Measurements from ENCODE around the gene TM4SF5.

Gene TM4SF5

DNA sequence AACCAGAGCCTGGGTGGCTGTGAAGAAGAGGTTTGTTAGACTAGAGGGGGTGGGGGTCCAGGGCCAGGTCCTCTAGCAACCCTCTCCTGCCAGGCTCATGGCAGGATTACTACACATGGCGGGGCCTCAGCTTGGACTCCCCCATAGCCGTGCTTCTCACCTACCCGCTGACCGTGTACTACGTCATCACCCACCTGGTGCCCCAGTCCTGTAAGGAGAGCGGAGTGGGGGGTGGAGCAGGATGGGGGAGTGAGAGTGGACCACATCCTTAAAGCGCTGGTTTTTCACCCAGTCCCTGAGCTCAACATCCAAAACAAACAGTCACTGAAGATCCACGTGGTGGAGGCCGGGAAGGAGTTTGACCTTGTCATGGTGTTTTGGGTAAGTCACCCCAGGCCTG lies 27.8 kb upstream of the TM4SF5 start:
- no peaks in the 10 kb centered on the region for H3K36me3 ChIP-seq (replicated peaks)
- H3K4me3 ChIP-seq (ENCODE audit: low read depth, low read length), result no peak overlapping the region
- in situ Hi-C loops (cut with HindIII; ENCODE audit: low pct_ligation_motif_present, low sequenced_read_pairs), result no loop called here
- DNase-seq, result no peak
- TF ChIP-seq, protein P1, sequence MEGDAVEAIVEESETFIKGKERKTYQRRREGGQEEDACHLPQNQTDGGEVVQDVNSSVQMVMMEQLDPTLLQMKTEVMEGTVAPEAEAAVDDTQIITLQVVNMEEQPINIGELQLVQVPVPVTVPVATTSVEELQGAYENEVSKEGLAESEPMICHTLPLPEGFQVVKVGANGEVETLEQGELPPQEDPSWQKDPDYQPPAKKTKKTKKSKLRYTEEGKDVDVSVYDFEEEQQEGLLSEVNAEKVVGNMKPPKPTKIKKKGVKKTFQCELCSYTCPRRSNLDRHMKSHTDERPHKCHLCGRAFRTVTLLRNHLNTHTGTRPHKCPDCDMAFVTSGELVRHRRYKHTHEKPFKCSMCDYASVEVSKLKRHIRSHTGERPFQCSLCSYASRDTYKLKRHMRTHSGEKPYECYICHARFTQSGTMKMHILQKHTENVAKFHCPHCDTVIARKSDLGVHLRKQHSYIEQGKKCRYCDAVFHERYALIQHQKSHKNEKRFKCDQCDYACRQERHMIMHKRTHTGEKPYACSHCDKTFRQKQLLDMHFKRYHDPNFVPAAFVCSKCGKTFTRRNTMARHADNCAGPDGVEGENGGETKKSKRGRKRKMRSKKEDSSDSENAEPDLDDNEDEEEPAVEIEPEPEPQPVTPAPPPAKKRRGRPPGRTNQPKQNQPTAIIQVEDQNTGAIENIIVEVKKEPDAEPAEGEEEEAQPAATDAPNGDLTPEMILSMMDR (IDR thresholded peaks at IDR 0.05; ENCODE audit: low read depth, low read length, missing control alignments), result no peak
- H3K27me3 ChIP-seq (replicated peaks), result peaks cover 21% of the 10 kb centered on the region
- no peak overlapping the region for H3K27ac ChIP-seq

DNA sequence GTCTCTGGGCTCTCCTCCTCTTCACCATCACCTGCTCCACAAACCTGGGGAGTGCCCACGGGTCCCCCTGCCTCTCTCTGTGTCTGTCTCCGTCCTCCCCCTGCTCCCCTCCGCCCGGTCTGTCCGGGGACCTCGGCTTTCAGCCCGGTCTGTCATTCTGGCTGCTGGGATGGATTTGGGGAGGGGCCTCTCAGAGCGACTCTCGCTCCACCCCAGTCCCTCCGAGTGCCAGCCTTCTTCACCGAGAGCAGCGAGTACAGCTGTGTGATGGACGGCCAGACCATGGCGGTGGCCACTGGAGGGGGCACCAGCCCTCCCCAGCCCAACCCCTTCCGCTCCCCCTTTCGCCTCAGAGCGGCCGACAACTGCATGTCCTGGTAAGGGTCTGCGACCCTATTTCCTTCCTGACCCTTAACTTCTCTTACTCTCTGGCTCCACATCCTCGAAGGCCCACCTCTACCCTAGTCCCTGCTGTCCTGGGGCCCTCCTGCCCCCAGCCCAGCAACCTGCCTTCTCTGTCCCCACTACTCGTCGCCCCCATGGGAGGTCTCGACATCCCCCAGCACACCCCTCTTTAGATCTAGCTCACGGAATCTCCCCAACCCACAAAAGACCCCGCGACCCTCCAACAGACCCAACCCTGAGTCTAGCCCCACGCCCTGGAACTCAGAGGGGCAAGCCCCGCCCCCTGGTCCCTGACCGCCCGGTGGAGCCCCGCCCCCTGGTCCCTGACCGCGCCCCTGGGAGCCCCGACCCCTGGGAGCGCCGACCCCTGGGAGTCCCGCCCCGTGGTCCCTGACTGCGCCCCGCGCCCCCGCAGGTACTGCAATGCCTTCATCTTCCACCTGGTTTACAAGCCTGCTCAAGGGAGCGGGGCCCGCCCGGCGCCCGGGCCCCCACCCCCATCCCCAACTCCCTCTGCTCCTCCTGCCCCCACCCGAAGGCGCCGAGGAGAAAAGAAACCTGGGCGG lies 26.4 kb upstream of the TM4SF5 start:
- H3K27me3 ChIP-seq (replicated peaks), result peaks cover 14% of the 10 kb centered on the region
- TF ChIP-seq, protein P1 (IDR thresholded peaks at IDR 0.05; ENCODE audit: low read depth, low read length, missing control alignments), result no peak
- H3K4me3 ChIP-seq (ENCODE audit: low read depth, low read length), result no peak overlapping the region
- no peaks in the 10 kb centered on the region for H3K36me3 ChIP-seq (replicated peaks)
- H3K27ac ChIP-seq, result no peak overlapping the region
- no peak for DNase-seq
- in situ Hi-C loops (cut with HindIII; ENCODE audit: low pct_ligation_motif_present, low sequenced_read_pairs), result no loop called here

DNA sequence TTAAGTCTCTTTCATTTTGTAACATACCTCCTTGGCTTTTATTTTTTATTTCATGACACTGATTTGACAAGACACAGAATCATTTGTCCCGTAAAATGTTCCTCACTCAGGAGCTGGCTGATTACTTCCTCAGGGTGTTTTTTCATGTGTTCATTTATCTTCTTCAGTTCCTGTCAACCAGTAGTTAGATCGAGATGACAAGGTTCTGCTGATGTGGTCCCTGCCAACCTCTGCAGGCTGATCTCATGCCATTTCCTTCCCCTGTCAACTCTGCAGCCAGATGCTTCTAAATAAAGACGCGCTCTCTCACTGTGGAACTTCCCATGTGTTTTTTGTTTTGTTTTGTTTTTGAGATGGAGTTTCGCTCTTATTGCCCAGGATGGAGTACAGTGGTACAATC lies 23.8 kb upstream of the TM4SF5 start:
- no peak for DNase-seq
- Histone ChIP-seq H3K27me3 (replicated peaks) (peaks cover 14% of the 10 kb centered on the region), H3K4me3 (ENCODE audit: low read depth, low read length) (no peak overlapping the region), H3K27ac (no peak overlapping the region), H3K36me3 (replicated peaks) (no peaks in the 10 kb centered on the region)
- in situ Hi-C loops (cut with HindIII; ENCODE audit: low pct_ligation_motif_present, low sequenced_read_pairs), result no loop called here
- TF ChIP-seq, protein P1 (IDR thresholded peaks at IDR 0.05; ENCODE audit: low read depth, low read length, missing control alignments), result no peak

DNA sequence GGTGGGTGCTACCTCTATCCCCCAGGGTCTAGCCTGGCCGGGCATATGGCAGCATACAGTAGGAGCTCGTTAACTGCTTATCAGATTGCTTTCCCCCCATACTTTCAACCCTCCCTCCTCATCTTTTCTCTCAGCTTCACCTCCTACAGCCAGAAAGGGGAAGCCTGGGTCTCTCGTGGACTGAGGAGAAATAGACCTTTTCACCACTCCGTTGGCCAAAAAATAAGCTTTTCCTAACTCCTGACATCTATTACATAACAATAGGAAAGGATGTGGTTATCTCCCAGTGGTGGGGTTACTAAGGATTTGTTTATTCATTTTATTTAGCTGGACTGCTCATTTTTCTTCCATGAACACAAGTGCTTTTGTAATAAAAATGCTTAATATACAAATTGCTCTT lies 23.0 kb upstream of the TM4SF5 start:
- no peak overlapping the region for H3K4me3 ChIP-seq (ENCODE audit: low read depth, low read length)
- DNase-seq, result no peak
- H3K27me3 ChIP-seq (replicated peaks), result peaks cover 15% of the 10 kb centered on the region
- TF ChIP-seq, protein P1 (IDR thresholded peaks at IDR 0.05; ENCODE audit: low read depth, low read length, missing control alignments), result no peak
- in situ Hi-C loops (cut with HindIII; ENCODE audit: low pct_ligation_motif_present, low sequenced_read_pairs), result no loop called here
- H3K27ac ChIP-seq, result no peak overlapping the region
- H3K36me3 ChIP-seq (replicated peaks), result no peaks in the 10 kb centered on the region

DNA sequence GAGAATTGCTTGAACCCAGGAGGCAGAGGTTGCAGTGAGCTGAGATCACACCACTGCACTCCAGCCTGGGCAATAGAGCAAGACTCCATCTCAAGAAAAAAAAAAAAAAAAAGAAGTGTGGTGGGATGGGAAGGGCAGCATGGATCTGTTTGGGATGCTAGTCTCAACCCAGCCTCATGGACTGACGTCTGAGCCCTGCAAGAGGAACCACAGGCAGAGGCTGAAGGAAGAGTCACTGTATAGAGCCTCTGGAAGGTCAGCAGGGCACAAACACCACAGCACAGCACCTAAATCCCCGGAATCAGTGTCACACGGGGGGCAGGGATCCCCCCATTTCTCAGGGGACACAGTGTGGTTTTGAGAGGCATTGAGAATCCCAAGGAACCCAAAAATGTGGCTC lies 21.1 kb upstream of the TM4SF5 start:
- Histone ChIP-seq H3K4me3 (ENCODE audit: low read depth, low read length) (no peak overlapping the region), H3K36me3 (replicated peaks) (no peaks in the 10 kb centered on the region), H3K27me3 (replicated peaks) (peaks cover 8% of the 10 kb centered on the region), H3K27ac (no peak overlapping the region)
- DNase-seq, result no peak
- TF ChIP-seq, protein P1 (IDR thresholded peaks at IDR 0.05; ENCODE audit: low read depth, low read length, missing control alignments), result no peak
- in situ Hi-C loops (cut with HindIII; ENCODE audit: low pct_ligation_motif_present, low sequenced_read_pairs), result no loop called here

Data from brain microvascular endothelial cell (primary cell).